Hepatic stellate cell (primary cell): Measurements from ENCODE around the gene FITM1.

Experiments
- DNase-seq: peaks from one replicate; pipeline ENCODE4 v3.0.0; 2011; ENCODE audit warnings: low spot score

The FITM1 gene

GRCh38 chr14:24119691-24120090 lies 10.8 kb upstream of the FITM1 start:
- DNase-seq, result no peak

GRCh38 chr14:24121210-24121609 lies 9.2 kb upstream of the FITM1 start:
- no peak for DNase-seq

GRCh38 chr14:24122416-24122815 lies 8.0 kb upstream of the FITM1 start:
- DNase-seq, result no peak

GRCh38 chr14:24122898-24123297 lies 7.6 kb upstream of the FITM1 start:
- no peak for DNase-seq

- DNase-seq, result no peak
Measured at GRCh38 chr14:24123424-24124417, 6.7 kb upstream of the FITM1 start.

- DNase-seq, result no peak
Measured at GRCh38 chr14:24126939-24127338, 3.5 kb upstream of the FITM1 start.

- DNase-seq, result no peak
Measured at GRCh38 chr14:24127673-24128072, 2.8 kb upstream of the FITM1 start.

- DNase-seq, result no peak
Measured at GRCh38 chr14:24129410-24129998, 955 bp upstream of the FITM1 start.

- DNase-seq, result no peak
Measured at GRCh38 chr14:24130717-24131548, 474 bp downstream of the FITM1 start.

- no peak for DNase-seq
Measured at GRCh38 chr14:24131549-24131966, 1.1 kb downstream of the FITM1 start.

GRCh38 chr14:24132061-24132685 lies 1.7 kb downstream of the FITM1 start:
- DNase-seq, result no peak

- DNase-seq, result no peak
Measured at GRCh38 chr14:24132976-24133375, 2.5 kb downstream of the FITM1 start.

- no peak for DNase-seq
Measured at GRCh38 chr14:24133735-24134134, 3.3 kb downstream of the FITM1 start.

GRCh38 chr14:24135584-24135833 lies 5.0 kb downstream of the FITM1 start:
- peak; percentile 22 for DNase-seq

GRCh38 chr14:24135834-24136683 lies 5.6 kb downstream of the FITM1 start, which contains the start of gene PSME1:
PSME1 (plus strand) TSS chr14:24136194; CDS start chr14:24136263, 69 bp downstream.
- peak; percentile 96 for DNase-seq

- no peak for DNase-seq
Measured at GRCh38 chr14:24136684-24137528, 6.4 kb downstream of the FITM1 start.

GRCh38 chr14:24137529-24138395 lies 7.3 kb downstream of the FITM1 start:
- DNase-seq, result no peak

- no peak for DNase-seq
Measured at GRCh38 chr14:24138396-24139271, 8.2 kb downstream of the FITM1 start.
